HG02981 (cell line): ENCODE data around the gene PURB.
"Not testable (repeated sequence)": the region's sequence is repeated elsewhere in the genome, so short reads cannot be mapped to it uniquely, and the experiment has no call there.

Source experiments
- ATAC-seq: cut with Tn5 transposase; IDR thresholded peaks from one replicate; pipeline ENCODE4 v1.9.1; 2021; ENCODE audit warnings: mild to moderate bottlenecking, moderate library complexity; ENCODE audit not compliant: unreplicated experiment

Gene PURB

DNA sequence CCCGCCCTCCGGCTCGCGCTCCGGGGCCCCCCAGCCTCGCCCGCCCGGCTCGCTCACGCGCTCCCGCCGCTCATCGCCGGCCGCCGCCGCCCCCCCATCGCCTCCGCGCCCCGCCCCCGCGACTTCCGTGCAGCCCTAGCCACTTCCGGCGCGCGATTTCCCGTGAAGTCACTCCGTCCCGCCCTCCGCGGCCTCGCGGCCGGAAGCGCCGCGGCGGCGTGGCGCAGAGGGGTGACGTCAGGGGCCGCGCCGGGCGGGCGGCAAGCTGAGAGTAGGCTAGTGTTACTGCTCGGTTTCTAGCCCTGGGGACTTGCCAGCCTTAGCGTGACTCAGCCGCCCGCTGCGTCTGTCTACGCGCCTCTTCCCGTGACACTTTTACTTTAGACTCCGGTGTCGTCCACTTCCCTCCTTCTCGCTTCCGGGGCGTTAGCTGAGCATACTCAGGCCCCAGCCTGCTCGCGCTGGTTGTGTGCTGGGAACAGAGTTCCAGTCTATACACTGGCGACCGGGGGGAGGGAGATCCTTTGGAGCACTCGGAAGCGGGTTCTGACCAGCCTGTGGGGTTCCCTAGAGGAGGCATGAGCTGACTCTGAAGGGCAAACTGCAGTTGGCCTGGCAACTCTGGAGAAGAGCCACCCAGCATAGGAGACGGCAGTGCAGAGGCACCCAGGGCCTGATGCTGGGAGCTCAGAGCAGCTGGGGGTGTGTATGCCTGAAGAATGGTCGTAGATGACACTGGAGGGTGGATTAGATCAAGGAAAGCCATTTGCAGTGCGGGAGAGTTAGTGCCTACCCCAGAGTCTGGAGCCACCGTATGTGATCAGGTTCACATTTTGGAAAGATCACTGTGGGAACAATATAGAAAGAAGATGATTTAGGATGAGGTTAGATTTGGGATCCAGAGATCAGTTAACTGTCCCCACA lies at the start of gene PURB:
PURB (minus strand) TSS at position 137 of the 924 bp plus-strand sequence. CDS start 182 bp downstream, outside the sequence.
- peak; percentile 84 for ATAC-seq

DNA sequence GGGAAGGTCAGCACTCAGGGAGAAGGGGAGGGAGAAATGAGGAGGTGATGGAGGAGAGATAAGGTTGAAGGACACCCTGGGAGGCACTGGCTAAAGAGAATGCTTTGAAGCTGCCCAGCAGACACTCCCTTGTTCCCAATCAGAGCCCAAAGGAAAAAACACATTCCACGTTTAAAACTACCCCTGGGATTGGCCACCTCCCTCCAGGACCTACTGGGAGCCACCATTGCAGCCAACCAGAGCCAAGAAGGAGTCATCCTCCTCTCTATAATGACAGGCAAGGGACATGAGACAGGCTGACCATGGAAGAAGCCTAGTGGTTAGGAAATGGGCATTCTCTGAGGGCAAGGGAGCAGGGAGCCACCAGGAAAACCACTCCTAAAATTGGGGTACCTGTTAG lies 49.7 kb upstream of the PURB start:
- no peak for ATAC-seq

DNA sequence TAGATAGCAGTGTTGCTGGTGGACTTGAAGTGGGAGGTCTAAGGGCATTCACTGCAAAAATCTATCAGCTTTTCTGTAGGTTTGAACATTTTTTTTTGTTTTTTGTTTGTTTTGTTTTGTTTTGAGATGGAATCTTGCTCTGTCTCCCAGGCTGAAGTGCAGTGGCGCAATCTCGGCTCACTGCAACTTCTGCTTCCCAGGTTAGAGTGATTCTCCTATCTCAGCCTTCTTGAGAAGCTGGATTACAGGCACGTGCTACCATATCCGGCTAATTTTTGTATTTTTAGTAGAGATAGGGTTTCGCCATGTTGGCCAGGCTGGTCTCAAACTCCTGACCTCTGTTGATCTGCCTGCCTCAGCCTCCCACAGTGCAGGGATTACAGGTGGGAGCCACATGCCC lies 49.2 kb upstream of the PURB start:
- ATAC-seq: not testable (repeated sequence)

DNA sequence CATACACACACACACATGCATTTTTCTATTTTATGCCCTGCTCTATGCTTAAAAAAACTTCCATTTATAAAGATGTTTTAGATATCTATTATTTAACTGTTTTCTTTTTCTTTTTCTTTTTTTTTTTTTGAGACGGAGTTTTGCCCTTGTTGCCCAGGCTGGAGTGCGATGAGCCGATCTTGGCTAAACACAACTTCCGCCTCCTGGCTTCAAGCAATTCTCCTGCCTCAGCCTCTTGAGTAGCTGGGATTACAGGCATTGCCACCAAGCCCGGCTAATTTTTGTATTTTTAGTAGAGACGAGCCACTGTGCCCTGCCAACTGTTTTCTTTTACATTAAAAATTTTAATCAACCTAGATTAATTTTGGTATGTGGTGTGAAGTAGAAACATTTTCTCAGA lies 45.6 kb upstream of the PURB start:
- ATAC-seq: no peak

DNA sequence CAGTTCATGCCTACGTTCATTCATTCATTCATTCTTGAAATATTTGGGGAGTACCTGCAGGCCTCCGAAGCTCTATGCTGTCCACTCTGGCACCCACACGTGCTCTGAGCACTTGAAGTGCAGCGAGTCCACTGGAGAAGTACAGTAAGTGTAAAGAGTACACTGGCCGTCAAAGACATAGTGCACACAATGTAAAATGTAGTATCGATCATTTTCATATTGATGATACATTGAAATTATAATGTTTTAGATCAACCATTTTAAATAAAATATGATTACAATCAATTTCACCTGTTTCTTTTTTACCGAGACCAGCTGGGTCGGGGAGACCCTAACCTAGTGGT lies 37.0 kb upstream of the PURB start:
- no peak for ATAC-seq

DNA sequence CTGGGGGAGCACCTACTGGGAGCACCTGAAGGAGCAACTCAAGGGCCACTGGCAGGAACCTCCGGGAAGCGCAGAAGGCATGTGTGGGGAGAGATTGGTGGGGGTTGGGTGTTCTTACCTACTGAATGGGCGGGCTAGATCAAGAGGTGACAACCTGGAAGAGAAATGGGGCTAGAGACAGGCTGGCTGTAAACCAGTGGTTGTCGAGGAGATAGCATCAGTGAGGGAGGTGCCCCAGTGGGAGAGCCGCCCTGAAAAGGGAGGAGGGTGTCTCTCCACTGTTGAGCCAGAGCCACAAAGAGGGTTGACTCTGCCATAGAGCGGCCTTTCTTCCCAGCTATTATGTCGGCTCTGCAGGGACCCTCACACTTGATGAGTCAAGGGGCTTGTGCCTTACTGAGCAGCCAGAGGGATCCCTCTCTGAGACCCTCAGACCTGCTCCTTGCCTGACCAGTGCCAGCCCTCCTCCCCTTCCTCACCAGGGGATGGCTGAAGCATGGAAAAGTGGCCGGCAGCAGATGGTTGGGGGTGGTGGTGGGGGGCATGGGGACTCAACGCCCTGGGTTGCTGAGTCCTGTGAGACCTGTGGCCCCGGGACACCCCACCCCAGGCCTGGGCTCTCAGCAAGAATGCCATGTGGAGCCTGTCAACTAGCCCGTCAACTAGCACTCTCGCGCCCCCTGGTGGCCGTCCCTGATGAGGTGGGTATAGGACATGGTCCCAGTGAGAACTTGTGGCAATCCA lies 36.4 kb upstream of the PURB start:
- peak; percentile 68 for ATAC-seq

DNA sequence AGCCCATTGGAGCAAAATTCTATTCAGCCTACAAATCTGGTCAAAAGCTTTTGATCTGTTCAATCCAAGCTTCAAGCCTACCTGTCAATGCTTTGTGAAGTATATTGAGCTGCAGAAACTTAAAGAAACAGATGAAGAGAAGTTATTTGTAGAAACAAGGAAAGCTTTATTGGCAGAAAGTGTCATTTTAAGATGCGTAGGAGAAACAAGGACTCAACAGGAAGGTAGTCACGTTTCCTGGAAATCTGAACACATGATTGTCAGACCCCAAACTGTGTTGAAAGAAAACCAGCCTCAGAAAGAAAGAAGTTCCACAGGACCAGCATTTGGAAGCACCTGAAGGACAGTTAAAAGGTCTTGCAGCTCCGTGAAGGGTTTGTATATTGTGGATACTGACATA lies 34.8 kb upstream of the PURB start:
- ATAC-seq: no peak

DNA sequence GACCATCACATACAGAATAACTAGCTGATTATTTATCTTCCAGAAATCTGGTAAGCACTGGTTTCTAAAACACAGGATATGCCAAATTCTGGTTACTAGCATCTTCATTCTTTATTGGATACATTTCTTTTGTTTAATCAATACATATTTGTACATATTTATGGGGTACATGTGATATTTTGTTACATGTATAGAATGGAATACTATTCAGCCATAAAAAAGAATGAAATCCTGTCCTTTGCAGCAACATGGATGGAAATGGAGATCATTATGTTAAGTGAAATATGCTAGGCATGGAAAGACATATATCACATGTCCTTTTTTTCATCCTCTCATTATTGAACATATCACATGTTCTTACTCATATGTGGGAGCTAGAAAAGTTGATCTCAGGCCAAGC lies 32.7 kb upstream of the PURB start:
- ATAC-seq: no peak

DNA sequence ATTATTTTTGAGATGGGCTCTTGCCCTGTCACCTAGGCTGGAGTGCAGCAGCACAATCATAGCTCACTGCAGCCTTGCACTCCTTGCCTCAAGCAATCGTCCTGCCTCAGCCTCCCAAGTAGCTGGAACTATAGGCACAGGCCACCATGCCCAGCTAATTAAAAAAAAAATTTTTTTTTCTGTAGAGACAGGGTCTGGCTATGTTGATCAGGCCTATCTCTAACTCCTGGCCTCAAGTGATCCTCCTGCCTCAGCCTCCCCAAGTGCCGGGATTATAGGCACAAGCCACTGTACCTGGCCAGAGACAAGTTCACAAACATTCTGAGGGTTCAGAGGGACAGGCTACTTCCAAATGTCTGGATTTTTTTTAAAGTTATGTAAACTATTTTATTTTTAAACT lies 32.1 kb upstream of the PURB start:
- no peak for ATAC-seq

DNA sequence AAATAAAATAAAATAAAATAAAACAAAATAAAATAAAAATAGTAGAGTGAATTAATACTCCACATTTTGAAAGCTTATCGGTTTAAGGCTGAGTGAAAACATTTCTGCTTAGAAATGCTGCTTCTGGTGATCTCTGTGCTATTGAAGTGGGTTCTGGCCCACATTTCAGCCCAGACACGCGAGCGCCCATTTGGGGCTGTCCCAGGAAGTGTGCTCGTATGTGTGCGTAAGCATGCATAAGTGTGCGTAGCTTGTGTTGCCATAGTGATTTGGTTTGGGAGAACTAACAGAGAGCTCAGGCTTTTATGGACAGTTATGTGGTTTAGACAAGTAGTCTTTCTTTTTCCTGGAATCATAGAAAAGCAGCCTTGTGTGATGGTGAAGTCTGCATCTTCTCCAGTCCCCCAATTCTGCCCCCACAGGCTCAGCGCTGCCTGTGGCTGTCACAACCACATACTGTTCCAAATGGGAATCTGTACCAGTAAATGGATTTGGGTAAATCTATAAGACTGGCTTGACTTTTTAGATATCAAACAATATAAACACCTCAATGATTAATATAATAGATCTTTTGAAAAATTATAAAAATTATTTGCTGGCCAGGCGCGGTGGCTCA lies 29.8 kb upstream of the PURB start:
- peak; percentile 84 for ATAC-seq

DNA sequence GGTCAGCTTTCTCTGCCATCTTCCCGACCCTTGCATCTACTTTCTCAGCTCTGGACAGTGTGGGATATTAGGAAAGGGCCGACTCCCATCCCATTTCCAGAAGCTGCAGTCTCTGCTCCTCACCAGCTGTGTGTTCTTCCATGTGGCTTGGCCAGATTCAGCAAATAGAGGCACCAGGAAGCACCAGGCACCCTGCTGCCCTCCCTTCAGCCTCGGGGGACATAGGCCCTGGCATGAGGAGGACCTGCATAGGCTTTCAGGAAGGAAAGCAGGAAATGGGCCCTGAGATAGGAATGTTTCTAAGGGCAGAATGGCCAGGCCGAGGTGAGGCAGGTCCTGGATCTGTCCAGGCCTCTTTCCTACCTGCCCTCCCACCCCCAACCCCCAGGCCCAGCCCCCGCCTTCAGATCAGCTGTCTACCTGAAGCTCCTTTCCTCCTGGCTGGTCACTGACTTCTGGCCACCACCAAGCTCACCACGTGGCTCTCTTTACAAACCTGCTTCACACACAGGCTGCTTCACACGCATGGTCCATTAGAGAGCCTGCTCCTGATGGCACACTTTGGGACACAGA lies 27.5 kb upstream of the PURB start:
- no peak for ATAC-seq

DNA sequence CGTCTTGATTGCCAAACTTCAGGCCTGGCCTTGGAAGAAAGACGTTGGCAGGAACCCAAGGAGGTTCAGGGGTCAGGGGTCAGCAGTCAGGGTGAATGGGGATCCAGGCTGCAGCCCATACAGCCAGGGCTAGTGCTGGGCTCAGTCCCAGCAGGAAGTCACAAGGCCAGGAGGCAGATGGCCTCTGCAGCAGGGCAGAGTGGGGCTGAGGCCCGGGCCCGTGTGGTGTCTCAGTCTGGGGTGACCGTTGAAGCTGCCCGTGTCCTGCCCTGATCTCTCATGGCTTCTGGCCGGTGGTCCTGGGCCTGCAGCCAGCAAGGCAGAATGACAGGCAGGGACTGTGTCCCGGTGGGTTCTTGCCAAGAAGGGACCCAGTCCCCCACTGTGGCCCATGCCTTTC lies 26.6 kb upstream of the PURB start:
- ATAC-seq: no peak

DNA sequence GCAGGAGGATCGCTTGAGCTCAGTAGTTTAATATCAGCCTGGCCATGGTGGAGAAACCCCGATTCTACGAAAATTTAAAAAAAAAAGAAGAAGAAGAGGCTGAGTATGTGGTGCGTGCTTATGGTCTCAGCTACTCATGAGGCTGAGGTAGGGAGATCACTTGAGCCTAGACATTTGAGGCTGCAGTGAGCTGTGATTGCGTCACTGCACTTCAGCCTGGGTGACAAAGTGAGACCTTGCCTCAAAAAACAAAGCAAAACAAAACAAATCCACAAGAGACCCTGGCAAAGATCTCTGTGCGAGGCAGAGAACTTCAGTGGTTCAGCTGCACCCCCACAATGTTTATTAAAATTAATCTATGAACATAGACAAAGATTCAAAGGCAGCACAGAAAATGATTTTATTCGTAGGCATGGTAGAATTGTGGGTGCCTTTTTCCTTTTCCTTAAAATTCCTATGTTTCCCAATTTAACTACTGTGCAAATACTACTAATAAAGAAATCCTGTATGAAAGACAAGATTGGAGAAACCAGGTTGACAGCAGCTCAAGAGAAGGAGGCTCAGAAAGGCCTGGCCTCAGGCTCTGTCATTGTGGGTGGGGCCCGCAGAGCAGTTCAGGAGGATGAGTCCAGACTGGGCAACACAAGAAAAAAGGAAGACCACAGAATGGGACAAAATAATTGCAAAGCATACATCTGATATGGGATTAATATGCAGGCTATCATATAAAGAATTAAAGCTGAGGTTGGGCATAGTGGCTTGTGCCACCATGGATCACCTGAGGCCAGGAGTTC lies 24.5 kb upstream of the PURB start:
- no peak for ATAC-seq

DNA sequence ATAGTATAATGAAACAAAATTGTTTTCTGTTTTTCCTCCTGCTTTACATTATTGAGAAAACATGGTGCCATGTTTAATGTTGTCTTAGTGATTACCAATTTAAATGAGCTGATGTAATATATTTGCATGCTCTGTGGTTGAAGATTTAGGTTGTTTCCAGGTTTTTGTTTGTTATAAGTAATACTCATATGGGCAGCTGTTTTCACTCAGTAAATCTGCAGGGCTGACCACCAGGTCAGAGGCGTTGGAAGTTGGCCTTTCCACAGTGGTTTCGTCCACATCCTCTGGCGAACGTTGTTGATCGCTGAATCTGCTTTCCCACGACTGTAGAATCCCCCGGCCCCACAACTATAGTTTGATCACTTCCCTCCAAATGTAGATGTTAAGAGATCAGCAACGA lies 21.6 kb upstream of the PURB start:
- no peak for ATAC-seq

DNA sequence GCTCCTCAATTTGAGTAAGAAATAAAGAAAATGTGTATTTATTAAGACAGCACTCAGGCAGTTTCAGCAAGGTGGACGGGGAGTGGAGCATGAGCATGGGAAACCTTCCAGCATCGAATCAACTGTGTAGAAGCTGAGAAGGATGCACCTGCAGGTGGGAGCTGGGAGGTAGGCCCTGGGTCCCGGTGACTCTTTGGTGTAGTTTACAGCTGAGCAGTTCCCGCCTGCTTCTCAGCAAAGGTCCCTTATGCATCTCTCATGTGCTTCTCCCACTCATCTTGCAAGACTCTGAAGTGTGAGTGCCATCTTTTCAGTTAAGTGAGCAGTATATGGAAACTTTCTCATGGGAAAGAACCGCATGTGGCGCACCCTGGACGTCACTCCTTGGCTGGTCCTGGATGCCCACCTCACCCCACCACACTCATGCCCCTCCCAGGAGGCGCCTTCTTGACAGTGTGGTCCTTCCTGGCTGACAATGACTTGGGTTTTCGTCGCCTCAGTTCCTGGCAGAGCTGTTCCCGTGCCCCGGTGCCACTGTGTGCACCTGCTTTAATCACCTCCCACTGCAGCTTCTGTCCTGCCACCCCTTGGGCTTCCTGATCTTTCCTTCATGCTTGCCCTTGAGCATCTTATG lies 19.8 kb upstream of the PURB start:
- ATAC-seq: no peak

DNA sequence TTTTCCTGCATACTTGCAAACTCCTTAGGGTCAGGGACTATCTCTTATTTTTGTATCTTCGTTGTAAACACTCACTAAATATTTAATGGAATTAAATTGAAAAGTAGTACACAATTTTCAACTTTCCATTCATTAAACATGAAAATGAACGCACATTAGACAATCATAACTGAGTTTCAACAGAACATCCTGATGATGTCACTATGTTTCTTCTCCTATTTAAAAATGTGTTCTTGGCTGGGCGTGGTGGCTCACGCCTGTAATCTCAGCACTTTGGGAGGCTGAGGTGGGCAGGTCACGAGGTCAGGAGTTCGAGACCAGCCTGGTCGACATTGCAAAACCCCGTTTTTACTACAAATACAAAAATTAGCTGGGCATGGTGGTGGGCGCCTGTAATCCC lies 14.1 kb upstream of the PURB start:
- no peak for ATAC-seq

DNA sequence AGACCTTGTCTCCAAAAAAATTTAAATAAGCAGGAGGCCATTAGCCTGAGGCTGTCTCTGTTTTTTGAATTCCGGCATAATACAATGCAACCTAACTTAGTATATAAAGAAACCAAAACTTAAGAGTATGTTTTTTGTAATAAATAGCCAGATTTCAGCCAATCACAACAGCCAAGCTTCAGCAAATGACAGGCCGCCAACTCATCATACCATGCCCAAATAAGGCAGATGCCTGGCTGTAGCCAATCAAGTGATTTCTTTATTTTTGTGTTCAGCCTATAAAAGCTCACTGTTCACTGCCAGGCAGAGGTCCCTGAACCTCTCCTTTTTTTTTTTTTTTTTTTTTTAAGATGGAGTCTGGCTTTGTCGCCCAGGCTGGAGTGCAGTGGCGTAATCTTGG lies 12.7 kb upstream of the PURB start:
- no peak for ATAC-seq

DNA sequence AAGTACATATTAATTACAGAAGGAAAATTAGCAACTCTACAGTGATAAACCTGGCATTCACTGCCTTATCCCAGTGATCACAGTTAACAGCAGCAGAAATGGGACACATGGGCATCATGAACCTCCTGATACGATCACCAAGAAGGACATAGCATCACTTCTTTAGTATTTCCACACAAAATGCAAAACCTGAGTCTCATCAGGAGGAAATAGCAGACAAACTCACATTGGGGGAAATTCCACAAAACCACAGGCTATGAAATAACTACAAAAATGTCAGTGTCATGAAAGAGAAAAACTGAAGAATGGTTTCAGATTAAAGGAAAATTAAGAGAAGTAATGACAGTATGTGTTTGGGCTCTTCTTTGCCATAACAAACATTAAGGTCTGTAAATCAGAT lies 12.0 kb upstream of the PURB start:
- no peak for ATAC-seq

DNA sequence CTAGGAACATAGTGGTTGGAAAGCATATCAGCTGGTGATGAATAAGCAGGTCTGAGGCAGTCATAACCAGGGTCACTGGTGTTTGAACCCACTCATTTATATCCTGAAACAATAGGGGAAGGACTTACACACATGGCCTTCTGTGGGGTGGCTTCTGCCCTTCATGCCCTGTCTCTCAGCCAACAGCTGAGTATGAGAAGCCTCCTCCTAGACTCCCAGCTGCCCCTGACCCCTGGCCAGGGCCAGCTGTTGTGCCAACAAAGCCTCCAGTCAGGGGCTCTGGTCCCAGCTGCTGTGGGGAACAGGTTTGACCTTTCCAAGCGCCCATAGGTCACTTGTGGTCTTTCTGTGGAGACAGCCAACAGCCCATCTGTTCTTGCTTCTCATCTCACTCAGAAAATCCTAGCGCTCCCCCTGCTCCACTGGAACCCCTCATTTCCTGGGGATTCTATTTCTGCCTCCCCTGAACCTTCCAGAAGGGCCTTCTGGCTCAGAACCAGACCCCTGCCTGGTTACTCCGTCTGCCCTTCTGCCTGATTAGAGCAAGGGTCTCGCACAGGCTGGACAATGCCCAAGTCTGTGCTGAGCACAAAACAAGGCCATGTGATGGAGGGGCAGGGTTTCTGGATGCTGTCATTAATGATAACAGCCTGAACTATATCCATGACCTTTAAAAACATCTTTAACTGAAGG lies 9.7 kb upstream of the PURB start:
- ATAC-seq: no peak
